ENCODE data around the gene SPR.

DNA sequence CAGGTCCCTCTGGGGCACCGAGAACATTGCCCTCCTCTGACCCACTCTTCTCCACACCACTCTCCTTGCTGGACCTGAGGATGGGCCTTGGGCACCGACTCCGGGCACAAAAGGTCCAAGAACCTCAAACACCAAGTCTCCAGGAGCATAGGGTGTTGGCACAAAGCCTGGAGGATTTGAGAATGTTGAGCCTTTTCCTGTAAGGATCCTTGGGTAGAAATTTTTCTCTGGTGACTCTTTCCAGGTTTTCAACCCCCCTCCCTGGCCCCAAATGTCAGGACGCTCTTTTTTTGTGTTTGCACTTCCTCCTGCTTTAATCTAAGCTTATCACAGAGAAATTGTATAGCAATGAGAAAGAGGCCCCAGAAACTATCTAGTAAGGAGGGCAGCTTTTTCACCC lies 9.2 kb downstream of the SPR start:
- TF ChIP-seq, protein P1, sequence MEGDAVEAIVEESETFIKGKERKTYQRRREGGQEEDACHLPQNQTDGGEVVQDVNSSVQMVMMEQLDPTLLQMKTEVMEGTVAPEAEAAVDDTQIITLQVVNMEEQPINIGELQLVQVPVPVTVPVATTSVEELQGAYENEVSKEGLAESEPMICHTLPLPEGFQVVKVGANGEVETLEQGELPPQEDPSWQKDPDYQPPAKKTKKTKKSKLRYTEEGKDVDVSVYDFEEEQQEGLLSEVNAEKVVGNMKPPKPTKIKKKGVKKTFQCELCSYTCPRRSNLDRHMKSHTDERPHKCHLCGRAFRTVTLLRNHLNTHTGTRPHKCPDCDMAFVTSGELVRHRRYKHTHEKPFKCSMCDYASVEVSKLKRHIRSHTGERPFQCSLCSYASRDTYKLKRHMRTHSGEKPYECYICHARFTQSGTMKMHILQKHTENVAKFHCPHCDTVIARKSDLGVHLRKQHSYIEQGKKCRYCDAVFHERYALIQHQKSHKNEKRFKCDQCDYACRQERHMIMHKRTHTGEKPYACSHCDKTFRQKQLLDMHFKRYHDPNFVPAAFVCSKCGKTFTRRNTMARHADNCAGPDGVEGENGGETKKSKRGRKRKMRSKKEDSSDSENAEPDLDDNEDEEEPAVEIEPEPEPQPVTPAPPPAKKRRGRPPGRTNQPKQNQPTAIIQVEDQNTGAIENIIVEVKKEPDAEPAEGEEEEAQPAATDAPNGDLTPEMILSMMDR (conservative IDR thresholded peaks at IDR 0.05; ENCODE audit: low read depth, low read length): no peak
- TF ChIP-seq POLR2A (IDR thresholded peaks at IDR 0.05; ENCODE audit: low read depth, low read length): no peak
